ENCODE results near the gene MRO. TPM values are rescaled to one million over a fixed set of nuclear protein-coding genes. Genes with fewer than 3 reads are reported as not detected.

MRO gene
- total and polyA plus RNA-seq, 2 donors (not counting 1 experiment from before 2014, with no cell fraction given), result under 0.01 to 0.02 TPM

GRCh38 chr18:50748243-50749229 lies 71.3 kb downstream of the MRO start:
- Histone ChIP-seq H3K79me2 (ENCODE audit: control insufficient read depth, insufficient read depth, low read length) (no peaks in the 10 kb centered on the region), H3K27ac (ENCODE audit: insufficient read depth, low read length) (no peak overlapping the region), H4K20me1 (ENCODE audit: control insufficient read depth, extremely low read depth, insufficient read depth, low read length) (no peaks in the 10 kb centered on the region), H3K4me1 (ENCODE audit: control insufficient read depth, extremely low read depth, insufficient read depth, low read length) (no peaks in the 10 kb centered on the region), H3K4me3 (replicated peaks in 1 of 4; ENCODE audit: control extremely low read depth in 1 of 4, insufficient read depth in 1 of 4, low read depth in 3 of 4, low read length in 4 of 4) (no peak overlapping the region), H3K27me3 (ENCODE audit: control insufficient read depth, insufficient read depth, low read length) (no peaks in the 10 kb centered on the region), H3K4me2 (ENCODE audit: extremely low read depth, insufficient read depth, low read length) (no peak overlapping the region), H3K36me3 (ENCODE audit: control insufficient read depth, insufficient read depth, low read length) (no peaks in the 10 kb centered on the region), H2AFZ (ENCODE audit: low read length) (no peak overlapping the region), H3K9ac (ENCODE audit: insufficient read depth, low read length) (no peak overlapping the region), H3K9me3 (ENCODE audit: control insufficient read depth, insufficient read depth, low read depth, low read length) (no peaks in the 10 kb centered on the region)
- TF ChIP-seq CTCF (conservative IDR thresholded peaks at IDR 0.05 in 1 of 2, IDR thresholded peaks at IDR 0.05 in 1 of 2; ENCODE audit: low read depth in 1 of 2, low read length in 2 of 2), result no peak
- no peak for TF ChIP-seq EZH2 (IDR thresholded peaks at IDR 0.05; ENCODE audit: low read length, missing control alignments)
- DNase-seq (ENCODE audit: low read depth in 2 of 2), result no peak

DNA sequence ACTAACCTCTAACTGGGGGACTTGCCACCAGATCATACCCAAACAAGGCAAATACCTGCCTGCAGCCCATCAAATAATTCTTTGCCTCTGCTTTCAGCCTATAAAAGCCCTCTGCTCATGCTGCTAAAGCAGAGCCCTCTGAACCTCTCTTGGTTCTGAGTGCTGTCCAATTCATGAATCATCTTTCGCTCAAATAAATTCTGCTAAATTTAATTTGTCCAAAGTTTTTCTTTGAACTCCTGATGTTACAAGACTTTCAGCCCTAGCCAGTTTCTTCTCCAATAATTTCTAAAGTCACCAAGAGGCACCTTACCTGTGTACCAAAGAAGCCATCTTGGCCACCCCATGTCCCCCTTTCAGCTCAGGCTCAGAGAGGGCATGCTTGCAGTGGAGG lies 72.0 kb downstream of the MRO start:
- Histone ChIP-seq H4K20me1 (ENCODE audit: control insufficient read depth, extremely low read depth, insufficient read depth, low read length) (no peaks in the 10 kb centered on the region), H3K9me3 (ENCODE audit: control insufficient read depth, insufficient read depth, low read depth, low read length) (no peaks in the 10 kb centered on the region), H3K36me3 (ENCODE audit: control insufficient read depth, insufficient read depth, low read length) (no peaks in the 10 kb centered on the region), H3K27ac (ENCODE audit: insufficient read depth, low read length) (no peak overlapping the region), H3K27me3 (ENCODE audit: control insufficient read depth, insufficient read depth, low read length) (no peaks in the 10 kb centered on the region), H3K79me2 (ENCODE audit: control insufficient read depth, insufficient read depth, low read length) (no peaks in the 10 kb centered on the region), H3K4me2 (ENCODE audit: extremely low read depth, insufficient read depth, low read length) (no peak overlapping the region), H2AFZ (ENCODE audit: low read length) (no peak overlapping the region), H3K4me1 (ENCODE audit: control insufficient read depth, extremely low read depth, insufficient read depth, low read length) (no peaks in the 10 kb centered on the region), H3K4me3 (replicated peaks in 1 of 4; ENCODE audit: control extremely low read depth in 1 of 4, insufficient read depth in 1 of 4, low read depth in 3 of 4, low read length in 4 of 4) (no peak overlapping the region), H3K9ac (ENCODE audit: insufficient read depth, low read length) (no peak overlapping the region)
- no peak for DNase-seq (ENCODE audit: low read depth in 2 of 2)
- no peak for TF ChIP-seq CTCF (conservative IDR thresholded peaks at IDR 0.05 in 1 of 2, IDR thresholded peaks at IDR 0.05 in 1 of 2; ENCODE audit: low read depth in 1 of 2, low read length in 2 of 2)
- TF ChIP-seq EZH2 (IDR thresholded peaks at IDR 0.05; ENCODE audit: low read length, missing control alignments), result no peak

GRCh38 chr18:50745945-50746344 lies 73.9 kb downstream of the MRO start:
- Histone ChIP-seq H2AFZ (ENCODE audit: low read length) (no peak overlapping the region), H3K9me3 (ENCODE audit: control insufficient read depth, insufficient read depth, low read depth, low read length) (no peaks in the 10 kb centered on the region), H4K20me1 (ENCODE audit: control insufficient read depth, extremely low read depth, insufficient read depth, low read length) (no peaks in the 10 kb centered on the region), H3K27me3 (ENCODE audit: control insufficient read depth, insufficient read depth, low read length) (no peaks in the 10 kb centered on the region), H3K79me2 (ENCODE audit: control insufficient read depth, insufficient read depth, low read length) (no peaks in the 10 kb centered on the region), H3K4me1 (ENCODE audit: control insufficient read depth, extremely low read depth, insufficient read depth, low read length) (no peaks in the 10 kb centered on the region), H3K27ac (ENCODE audit: insufficient read depth, low read length) (no peak overlapping the region), H3K4me2 (ENCODE audit: extremely low read depth, insufficient read depth, low read length) (no peak overlapping the region), H3K36me3 (ENCODE audit: control insufficient read depth, insufficient read depth, low read length) (no peaks in the 10 kb centered on the region), H3K9ac (ENCODE audit: insufficient read depth, low read length) (no peak overlapping the region), H3K4me3 (replicated peaks in 1 of 4; ENCODE audit: control extremely low read depth in 1 of 4, insufficient read depth in 1 of 4, low read depth in 3 of 4, low read length in 4 of 4) (no peak overlapping the region)
- no peak for TF ChIP-seq CTCF (conservative IDR thresholded peaks at IDR 0.05 in 1 of 2, IDR thresholded peaks at IDR 0.05 in 1 of 2; ENCODE audit: low read depth in 1 of 2, low read length in 2 of 2)
- TF ChIP-seq EZH2 (IDR thresholded peaks at IDR 0.05; ENCODE audit: low read length, missing control alignments), result no peak
- no peak for DNase-seq (ENCODE audit: low read depth in 2 of 2)

Other genes starting within 250 kb of the MRO start
- 43.9 and 57.0 TPM in 2 replicates for gene ME2, start 59.1 kb upstream of the MRO start, total RNA-seq
- 40.5 and 62.5 TPM in 2 replicates for gene ME2, start 59.1 kb upstream of the MRO start, polyA plus RNA-seq
- 5.4 and 7.3 TPM in 2 replicates for gene ELAC1, start 148.0 kb upstream of the MRO start, total RNA-seq
- 8.2 and 9.2 TPM in 2 replicates for gene ELAC1, start 148.0 kb upstream of the MRO start, polyA plus RNA-seq
- gene SMAD4, start 210.2 kb upstream of the MRO start, total RNA-seq, result 49.8 and 71.5 TPM in 2 replicates
- gene SMAD4, start 210.2 kb upstream of the MRO start, polyA plus RNA-seq, result 108 and 161 TPM in 2 replicates

Data from fibroblast of lung (primary cell).